Colonic mucosa (tissue), 4 donors: ENCODE results near the gene CBX1. TPM values are rescaled to one million over a fixed set of nuclear protein-coding genes. Genes with fewer than 3 reads are reported as not detected.

Source experiments
- DNase-seq: peaks from one replicate; pipeline ENCODE4 v3.0.0-alpha.2; 2020
- H3K27ac ChIP-seq: fragments of 200-600 bp; one replicate; pipeline ENCODE4 v1.8.0; 2021
- H3K27me3 ChIP-seq: fragments of 200-600 bp; one replicate; pipeline ENCODE4 v1.8.0; 2021
- H3K36me3 ChIP-seq: fragments of 200-600 bp; one replicate; pipeline ENCODE4 v1.8.0; 2021
- H3K4me1 ChIP-seq: fragments of 200-600 bp; one replicate; pipeline ENCODE4 v1.8.0; 2021; ENCODE audit warnings: mild to moderate bottlenecking
- H3K4me3 ChIP-seq: fragments of 200-600 bp; one replicate; pipeline ENCODE4 v1.8.0; 2021
- H3K9ac ChIP-seq, 2 donors: one replicate each; pipeline ENCODE4 v1.7.0; 2013; ENCODE audit warnings: control low read depth in 2 of 2, low read depth in 2 of 2, low read length in 2 of 2
- H3K9me3 ChIP-seq: fragments of 200-600 bp; one replicate; pipeline ENCODE4 v1.8.0; 2021
- intact Hi-C: fragments of 100-400 bp; cut with DNase I; formaldehyde crosslinking; loops from one replicate; pipeline ENCODE4 v1.14.1; 2022
- total RNA-seq, 2 donors: library from RNA; stranded (reverse); fragmentation: NEBNext Ultra II Directional in 1 of 2; extraction: Animal tissue kit (Norgen Biotek cat#: 25700) in 1 of 2; gene quantifications; one replicate each; pipeline ENCODE4 v1.2.1, GENCODE V29; 2021
- TF ChIP-seq, protein P1 (sequence below): fragments of 200-600 bp; IDR thresholded peaks from one replicate; pipeline ENCODE4 v1.8.0; 2022; ENCODE audit warnings: antibody characterized with exemption, mild to moderate bottlenecking
- donor health status: healthy.
- donor health status: DM: no; HTN: no; CAD: no.
- donor health status: DM: no; HTN: no; CAD: no.

The CBX1 gene
- total RNA-seq, 2 donors from 2014 or later = 32.3 to 53.0 TPM

DNA sequence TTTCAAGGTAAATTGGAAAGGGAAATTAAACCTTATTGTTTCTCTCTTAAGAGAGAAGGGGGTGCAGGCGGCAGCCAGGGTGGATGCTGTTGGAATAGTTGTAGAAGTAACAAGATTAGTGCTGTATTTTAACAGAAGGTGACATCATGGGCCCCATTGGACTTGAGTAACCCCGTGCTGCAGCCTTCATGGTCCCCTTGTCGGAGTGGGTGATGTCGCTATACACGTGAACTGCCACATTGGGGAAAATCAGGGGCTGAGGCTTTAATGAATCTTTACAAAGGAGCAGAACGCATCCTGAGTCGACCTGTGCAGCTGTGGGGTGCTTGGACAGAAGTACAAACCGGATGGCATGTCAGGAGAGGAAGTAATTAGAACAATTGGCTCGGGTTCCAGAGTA lies 9.5 kb upstream of the CBX1 start:
- H3K9me3 ChIP-seq = no peaks in the 10 kb centered on the region
- H3K9ac ChIP-seq = no peak overlapping the region
- no peaks in the 10 kb centered on the region for H3K36me3 ChIP-seq
- H3K27me3 ChIP-seq = no peaks in the 10 kb centered on the region
- TF ChIP-seq, protein P1, sequence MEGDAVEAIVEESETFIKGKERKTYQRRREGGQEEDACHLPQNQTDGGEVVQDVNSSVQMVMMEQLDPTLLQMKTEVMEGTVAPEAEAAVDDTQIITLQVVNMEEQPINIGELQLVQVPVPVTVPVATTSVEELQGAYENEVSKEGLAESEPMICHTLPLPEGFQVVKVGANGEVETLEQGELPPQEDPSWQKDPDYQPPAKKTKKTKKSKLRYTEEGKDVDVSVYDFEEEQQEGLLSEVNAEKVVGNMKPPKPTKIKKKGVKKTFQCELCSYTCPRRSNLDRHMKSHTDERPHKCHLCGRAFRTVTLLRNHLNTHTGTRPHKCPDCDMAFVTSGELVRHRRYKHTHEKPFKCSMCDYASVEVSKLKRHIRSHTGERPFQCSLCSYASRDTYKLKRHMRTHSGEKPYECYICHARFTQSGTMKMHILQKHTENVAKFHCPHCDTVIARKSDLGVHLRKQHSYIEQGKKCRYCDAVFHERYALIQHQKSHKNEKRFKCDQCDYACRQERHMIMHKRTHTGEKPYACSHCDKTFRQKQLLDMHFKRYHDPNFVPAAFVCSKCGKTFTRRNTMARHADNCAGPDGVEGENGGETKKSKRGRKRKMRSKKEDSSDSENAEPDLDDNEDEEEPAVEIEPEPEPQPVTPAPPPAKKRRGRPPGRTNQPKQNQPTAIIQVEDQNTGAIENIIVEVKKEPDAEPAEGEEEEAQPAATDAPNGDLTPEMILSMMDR = no peak
- H3K27ac ChIP-seq = no peak overlapping the region
- intact Hi-C loops = no loop called here
- no peak overlapping the region for H3K4me3 ChIP-seq
- no peak for DNase-seq
- H3K4me1 ChIP-seq = peaks cover 7% of the 10 kb centered on the region

DNA sequence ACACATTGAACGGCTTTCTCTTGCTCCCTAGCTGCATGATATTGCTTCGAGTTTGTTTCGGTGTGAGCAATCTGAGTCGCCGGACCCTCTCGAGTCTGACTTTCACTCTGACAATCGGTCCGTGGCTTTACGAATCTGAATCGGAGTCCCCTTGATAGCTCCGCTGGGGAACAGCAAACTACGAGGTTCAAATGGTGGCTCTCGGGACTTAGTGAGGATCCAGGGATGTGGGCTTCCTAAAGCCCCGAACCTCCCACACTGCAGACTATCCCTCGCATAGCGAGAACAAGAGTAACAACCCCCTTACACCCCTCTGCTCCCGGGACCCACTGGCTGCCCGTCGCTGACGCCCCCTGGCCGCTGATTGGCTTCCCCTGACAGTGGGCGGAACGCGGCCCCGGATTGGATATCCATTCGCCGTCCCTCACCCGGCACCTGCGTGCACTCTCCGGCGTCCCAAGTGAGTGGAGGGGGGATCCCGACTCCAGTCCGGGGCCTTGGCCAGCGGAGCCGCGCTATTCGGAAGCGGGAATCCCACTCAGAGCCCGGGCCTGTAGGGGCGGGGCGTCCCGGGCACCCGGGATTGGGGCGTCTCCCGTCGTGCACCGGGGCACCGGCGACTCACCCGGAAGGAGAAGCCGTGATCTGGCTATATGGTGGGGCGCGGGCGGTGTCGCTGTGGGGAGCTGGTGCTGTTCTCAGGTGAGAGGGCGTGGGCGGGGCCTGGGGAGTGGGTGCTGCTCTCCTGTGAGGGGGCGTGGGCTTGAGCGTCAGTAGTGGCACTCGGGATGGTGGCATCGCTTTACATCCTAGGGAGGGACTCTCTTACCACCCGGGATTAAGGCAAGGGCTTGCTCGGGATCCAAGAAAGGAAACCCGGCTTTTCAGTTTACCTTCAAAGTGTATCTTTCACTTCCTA lies 6.1 kb upstream of the CBX1 start, which contains the start of gene SNX11:
TSS of gene SNX11 (plus strand) at position 630 of the 919 bp plus-strand sequence. CDS start 4,278 bp downstream, outside the sequence.
- Histone ChIP-seq H3K4me1 (peaks cover 7% of the 10 kb centered on the region), H3K27me3 (no peaks in the 10 kb centered on the region), H3K9me3 (no peaks in the 10 kb centered on the region), H3K36me3 (no peaks in the 10 kb centered on the region), H3K4me3 (peak within 1 kb of the TSS; percentile 85), H3K27ac (peak within 1 kb of the TSS; percentile 98), H3K9ac (peak within 1 kb of the TSS; percentile 64 to 98)
- TF ChIP-seq, protein P1 = no peak
- intact Hi-C loops = no loop called here
- DNase-seq = peak; percentile 97

DNA sequence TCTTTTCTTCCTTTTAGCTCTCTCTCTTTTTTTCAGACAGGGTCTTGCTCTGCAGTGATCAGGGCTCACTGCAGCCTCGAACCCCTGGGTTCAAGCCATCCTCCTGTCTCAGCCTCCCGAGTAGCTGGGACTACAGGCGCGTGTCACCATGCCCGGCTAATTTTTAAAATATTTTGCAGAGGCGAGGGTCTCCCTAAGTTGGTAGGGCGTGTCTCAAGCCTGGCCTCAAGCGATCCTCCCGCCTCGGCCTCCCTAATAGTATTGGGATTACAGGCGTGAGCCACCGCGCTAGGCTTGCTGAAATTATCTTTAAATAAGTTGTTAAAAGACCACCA lies 5.5 kb upstream of the CBX1 start:
- Histone ChIP-seq H3K27ac (peak overlapping the region; percentile 98), H3K27me3 (no peaks in the 10 kb centered on the region), H3K4me1 (peaks cover 7% of the 10 kb centered on the region), H3K4me3 (peak overlapping the region; percentile 85), H3K9me3 (no peaks in the 10 kb centered on the region), H3K36me3 (no peaks in the 10 kb centered on the region), H3K9ac (peak overlapping the region; percentile 64 to 98)
- TF ChIP-seq, protein P1 = no peak
- peak; percentile 28 for DNase-seq
- intact Hi-C loops = no loop called here

GRCh38 chr17:48104440-48104839 lies 3.2 kb upstream of the CBX1 start:
- Histone ChIP-seq H3K4me3 (no peak overlapping the region), H3K36me3 (no peaks in the 10 kb centered on the region), H3K27ac (no peak overlapping the region), H3K27me3 (no peaks in the 10 kb centered on the region), H3K9ac (no peak overlapping the region), H3K4me1 (peaks cover 12% of the 10 kb centered on the region), H3K9me3 (no peaks in the 10 kb centered on the region)
- no peak for DNase-seq
- TF ChIP-seq, protein P1 = no peak
- intact Hi-C loops = no loop called here

DNA sequence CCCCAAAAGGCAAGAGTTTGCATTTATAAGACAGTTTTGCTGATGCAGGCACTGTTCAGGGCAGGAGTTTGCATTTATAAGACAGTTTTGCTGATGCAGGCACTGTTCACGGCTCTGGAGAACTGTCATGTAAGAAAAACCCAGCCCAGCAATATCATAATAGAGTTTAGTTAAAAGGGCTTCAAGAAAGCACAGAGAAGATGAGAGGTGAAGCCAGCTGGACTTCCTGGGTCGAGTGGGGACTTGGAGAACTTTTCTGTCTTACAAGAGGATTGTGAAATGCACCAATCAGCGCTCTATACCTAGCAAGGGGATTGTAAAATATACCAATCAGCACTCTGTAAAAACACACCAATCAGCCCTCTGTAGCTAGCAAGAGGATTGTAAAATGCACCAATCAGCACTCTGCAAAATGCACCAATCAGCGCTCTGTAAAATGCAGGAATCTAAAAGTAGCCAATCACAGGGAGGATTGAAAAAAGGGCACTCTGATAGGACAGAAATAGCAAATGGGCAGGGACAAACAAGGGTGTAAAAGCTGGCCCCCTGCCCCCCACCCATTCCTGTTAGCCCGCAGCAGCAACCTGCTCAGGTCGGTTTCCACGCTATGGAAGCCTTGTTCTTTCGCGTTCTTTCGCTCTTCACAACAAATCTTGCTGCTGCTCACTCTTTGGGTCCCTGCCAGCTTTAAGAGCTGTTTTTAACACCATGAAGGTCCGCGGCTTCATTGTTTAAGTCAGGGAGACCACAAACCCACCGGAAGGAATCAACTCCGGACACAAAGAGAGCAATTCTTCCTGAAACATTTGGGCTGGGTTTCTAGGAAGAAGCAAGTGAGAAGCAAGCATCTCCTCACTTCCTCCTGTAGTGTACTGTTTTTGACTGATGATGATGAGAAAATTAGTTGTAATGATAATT lies 1.8 kb upstream of the CBX1 start:
- no peak for DNase-seq
- Histone ChIP-seq H3K4me1 (peaks cover 5% of the 10 kb centered on the region), H3K36me3 (no peaks in the 10 kb centered on the region), H3K9me3 (no peaks in the 10 kb centered on the region), H3K27me3 (no peaks in the 10 kb centered on the region), H3K4me3 (no peak overlapping the region), H3K9ac (no peak overlapping the region), H3K27ac (no peak overlapping the region)
- intact Hi-C loops = no loop called here
- TF ChIP-seq, protein P1 = no peak
